ENCODE data around the gene DLX4.

The DLX4 gene, protein sequence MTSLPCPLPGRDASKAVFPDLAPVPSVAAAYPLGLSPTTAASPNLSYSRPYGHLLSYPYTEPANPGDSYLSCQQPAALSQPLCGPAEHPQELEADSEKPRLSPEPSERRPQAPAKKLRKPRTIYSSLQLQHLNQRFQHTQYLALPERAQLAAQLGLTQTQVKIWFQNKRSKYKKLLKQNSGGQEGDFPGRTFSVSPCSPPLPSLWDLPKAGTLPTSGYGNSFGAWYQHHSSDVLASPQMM

DNA sequence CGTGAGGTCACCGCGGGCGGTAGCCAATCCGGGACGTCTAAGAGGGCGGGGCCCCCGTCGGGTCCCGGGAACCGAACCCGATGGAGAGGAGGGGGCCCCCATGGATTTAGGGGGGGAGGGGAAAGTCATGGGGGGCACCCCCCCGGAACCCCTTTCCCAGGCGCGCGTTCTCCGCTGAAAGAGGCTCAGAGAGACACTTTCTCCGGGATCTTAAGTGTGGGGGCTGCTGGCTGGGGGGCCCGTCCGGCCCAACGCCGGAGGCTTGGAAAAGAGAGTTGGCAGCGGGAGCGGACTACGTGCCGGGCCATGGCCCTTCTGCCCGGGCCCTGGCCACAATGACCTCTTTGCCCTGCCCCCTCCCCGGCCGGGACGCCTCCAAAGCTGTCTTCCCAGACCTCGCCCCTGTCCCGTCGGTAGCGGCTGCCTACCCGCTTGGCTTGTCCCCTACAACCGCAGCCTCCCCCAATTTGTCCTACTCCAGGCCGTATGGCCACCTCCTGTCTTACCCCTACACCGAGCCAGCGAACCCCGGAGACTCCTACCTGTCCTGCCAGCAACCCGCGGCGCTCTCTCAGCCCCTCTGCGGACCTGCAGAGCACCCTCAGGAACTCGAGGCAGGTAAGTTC is at the start of gene DLX4:
Gene DLX4, plus strand, starts transcription at position 57 of the 626 bp plus-strand sequence. Its CDS starts 279 bp downstream, at position 336.
- peak; percentile 25 for DNase-seq

GRCh38 chr17:49920030-49920769 is 48.8 kb upstream of the DLX4 start:
- DNase-seq, result no peak

- no peak for DNase-seq
These were observed 46.9 kb upstream of the DLX4 start for GRCh38 chr17:49922095-49922494.

GRCh38 chr17:49924116-49924515 is 44.9 kb upstream of the DLX4 start:
- DNase-seq, result no peak

GRCh38 chr17:49924589-49924988 is 44.4 kb upstream of the DLX4 start:
- no peak for DNase-seq

DNA sequence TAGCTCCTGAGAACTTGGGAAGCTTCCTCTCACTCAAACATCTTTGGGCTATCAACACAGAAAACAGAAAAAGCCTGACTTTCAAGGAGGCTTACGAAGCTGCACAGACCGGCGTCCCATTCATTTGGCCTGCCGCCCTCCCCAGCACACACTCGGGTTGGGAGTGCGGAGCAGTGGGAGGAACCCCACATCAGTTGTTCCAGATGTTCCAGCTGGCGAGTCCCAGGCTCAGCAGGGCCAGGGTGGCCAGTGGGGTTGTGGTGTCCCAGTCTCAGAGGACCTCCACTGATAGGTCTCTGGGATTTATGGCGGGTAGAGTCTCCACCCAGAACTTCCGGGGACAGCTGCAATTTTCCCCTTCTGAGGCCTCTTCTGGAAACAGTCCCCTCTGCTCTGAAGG is 43.1 kb upstream of the DLX4 start:
- DNase-seq, result no peak

DNA sequence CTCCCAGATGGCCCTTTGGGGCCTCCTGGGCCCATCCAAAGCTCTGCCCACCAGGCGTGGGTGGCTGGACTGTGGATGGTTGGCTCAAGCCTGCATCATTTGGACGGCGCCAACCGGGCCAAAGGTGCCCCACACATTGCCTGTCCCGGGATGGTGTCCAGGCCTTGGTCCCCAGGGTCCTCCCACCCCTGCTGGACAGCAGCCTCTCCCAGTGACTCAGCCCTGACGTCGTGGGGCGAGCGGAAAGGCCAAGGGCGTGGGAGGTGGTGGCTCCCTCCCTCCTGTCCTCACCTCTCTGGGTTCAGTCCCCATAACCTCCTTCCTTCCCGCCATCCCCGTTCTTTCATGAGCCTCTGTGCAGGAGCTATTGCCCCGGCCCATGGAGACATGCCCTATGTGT is 42.1 kb upstream of the DLX4 start:
- no peak for DNase-seq

GRCh38 chr17:49928126-49928800 is 40.7 kb upstream of the DLX4 start:
- DNase-seq, result no peak

DNA sequence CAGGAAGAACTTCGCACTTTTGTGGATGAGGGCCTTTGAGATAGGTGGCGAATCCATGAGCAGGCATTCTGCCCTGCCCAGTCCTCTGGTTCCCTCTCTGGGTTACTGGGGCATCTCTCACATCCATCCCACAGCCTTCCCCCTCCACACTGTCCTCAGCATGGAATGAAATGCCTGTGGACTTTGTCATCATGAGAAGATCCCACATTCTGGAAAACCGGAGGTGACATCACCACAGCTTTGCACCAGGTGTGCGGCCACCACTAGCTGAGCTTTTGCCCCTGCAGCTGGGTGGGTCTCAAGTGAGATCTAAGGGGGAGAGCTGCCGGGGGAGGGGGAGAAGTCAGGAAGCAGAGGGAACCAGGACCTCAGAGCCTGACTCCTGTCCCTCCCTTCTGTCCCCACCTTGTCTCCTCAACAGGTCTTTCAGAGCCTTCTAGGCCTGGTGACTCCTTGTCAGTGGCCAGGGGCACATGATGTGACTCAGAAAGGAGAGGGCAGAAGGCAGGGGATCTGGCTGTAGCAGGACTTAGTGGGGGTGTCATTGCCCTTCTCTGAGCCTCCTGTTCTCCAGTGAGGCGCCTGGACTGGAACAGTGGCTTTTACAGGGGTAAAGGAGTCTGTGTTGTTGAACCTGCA is 40.0 kb upstream of the DLX4 start:
- DNase-seq, result no peak

GRCh38 chr17:49930880-49931279 is 38.1 kb upstream of the DLX4 start:
- DNase-seq, result no peak

DNA sequence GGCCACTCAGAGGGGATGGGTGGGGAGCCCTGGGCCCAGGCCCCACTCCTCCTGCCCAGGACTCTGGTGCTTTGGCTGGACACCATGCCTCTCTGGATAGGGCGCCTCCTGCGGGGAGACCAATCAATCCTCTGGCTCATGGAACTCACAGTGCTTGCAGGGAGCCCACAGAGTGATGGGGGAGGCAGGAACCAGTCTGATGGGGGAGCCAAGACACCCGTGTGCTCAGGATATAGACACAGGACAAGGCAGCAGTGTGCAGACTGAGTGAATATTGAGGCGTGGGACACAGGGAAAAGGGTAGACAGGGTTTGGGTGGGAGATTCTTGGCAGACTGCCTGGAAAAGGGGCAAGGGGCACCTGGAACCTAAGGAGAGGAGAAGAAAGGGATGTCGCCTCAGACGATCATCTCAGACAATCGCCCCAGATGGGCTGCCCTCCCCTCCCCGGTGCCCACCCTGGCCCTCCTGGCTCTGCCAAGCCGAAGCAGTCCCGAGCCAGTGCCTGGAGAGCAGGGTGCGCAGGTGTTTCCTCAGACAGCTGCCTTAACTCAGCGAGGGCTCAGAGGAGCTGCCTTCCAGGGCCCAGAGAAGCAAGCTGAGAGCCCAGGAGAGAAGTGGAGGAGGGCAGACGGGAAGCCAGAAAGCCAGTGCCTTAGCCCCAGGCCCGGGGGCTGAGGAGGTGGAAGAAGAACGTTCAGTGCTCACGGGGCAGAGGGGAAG is 37.4 kb upstream of the DLX4 start:
- DNase-seq, result no peak

- no peak for DNase-seq
These were observed 36.8 kb upstream of the DLX4 start for GRCh38 chr17:49932138-49932723.

DNA sequence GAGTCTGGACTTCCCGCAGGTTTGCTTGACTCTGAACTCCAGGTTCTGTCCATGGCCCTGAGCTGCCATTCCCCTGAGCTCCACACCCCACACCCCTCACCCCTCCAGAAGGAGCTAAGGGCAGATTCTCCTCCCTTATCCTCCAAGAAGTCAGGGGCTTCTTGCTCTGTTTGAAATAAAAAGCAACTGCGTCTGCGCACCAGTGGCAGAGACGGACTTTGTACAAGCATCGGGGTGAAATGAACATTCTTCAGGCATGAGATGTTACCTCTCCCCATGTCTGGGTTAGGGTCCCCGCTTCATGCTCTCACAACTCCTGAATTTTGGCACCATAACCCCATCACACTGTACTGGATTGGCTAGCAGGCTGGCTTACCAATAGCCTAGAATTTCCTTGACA is 36.1 kb upstream of the DLX4 start:
- no peak for DNase-seq

GRCh38 chr17:49935526-49936210 is 33.3 kb upstream of the DLX4 start:
- DNase-seq, result no peak

DNA sequence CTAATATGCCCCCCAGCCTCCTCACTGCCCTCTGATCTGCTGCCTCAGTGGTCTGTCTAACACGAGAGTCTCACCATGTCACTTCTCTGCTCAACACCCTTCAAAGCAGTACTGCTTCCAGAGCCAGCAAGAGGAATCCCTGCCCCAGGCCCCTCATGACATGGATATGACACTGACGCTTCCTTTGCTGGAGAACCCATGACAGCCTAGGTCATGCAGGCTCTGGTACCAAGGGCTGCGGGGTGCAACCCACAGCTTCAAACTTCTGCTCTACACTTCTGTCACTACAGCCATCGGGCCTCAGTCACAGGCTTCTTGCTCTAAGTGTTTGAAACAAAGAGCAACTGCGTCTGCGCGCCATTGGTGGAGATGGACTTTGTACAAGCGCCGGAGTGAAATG is 32.6 kb upstream of the DLX4 start:
- no peak for DNase-seq

DNA sequence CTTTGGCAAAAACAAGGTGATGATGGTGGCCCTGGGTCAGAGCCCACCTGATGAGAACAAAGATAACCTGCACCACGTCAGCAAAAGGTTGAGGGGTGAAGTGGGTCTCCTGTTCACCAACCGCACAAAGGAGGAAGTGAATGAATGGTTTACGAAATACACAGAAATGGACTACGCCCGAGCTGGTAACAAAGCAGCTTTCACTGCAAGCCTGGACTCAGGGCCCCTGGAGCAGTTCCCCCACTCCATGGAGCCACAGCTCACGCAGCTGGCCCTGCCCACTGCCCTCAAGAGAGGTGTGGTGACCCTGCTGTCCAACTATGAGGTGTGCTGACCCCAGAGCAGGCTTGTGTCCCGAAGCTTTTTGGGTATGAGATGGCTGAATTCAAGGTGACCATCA is 29.7 kb upstream of the DLX4 start:
- DNase-seq, result no peak

GRCh38 chr17:49941427-49941826 is 27.6 kb upstream of the DLX4 start:
- no peak for DNase-seq

- DNase-seq, result no peak
These were observed 26.0 kb upstream of the DLX4 start for GRCh38 chr17:49942947-49943346.

DNA sequence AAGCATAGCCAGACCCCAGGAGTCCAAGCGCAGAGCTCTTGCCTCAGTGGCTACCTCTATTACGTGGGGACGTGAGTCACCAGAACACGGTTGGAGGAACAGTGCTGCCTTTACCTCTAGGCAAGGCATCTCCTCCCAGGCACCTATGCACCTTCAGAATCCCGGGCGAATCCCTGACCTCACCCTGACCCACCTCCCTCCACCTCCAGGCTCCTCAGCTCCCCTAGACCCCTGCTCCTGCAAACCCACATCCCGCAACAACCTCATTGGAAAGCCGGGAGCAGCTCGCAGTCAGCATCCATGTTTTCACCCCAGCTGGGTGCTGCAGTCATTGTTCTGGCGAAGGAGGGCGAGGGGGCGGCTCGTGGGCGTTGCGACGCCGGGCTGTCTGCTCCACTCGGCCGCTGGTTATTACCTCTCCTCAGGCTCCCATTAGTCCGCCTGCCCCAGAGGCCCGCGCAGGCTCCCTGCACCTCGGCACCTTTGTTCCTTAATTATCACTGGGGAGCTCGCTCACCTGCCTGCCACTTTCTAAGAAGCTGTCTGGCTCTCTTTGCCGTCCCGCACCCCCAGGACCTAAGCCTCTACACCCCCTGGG is 24.6 kb upstream of the DLX4 start:
- DNase-seq, result no peak

DNA sequence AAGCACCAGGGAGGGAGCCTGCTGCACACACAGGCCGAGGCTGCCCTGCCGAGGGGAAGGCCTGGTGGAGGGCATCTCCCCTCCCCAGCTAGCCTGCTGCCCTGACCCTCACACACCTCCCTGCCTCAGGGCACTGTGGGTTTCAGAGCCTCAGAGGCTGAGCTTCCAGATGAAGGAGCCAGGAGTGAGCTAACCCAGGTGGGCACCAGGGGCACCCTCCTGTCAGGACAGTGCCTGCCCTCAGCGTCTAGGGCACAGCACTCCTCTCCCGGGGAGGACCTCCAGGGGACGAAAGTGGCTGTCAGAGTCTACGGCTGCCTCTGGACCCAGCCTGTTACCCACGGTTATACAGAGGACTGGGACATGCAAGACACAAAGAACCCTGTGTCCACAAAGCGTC is 22.8 kb upstream of the DLX4 start:
- no peak for DNase-seq

DNA sequence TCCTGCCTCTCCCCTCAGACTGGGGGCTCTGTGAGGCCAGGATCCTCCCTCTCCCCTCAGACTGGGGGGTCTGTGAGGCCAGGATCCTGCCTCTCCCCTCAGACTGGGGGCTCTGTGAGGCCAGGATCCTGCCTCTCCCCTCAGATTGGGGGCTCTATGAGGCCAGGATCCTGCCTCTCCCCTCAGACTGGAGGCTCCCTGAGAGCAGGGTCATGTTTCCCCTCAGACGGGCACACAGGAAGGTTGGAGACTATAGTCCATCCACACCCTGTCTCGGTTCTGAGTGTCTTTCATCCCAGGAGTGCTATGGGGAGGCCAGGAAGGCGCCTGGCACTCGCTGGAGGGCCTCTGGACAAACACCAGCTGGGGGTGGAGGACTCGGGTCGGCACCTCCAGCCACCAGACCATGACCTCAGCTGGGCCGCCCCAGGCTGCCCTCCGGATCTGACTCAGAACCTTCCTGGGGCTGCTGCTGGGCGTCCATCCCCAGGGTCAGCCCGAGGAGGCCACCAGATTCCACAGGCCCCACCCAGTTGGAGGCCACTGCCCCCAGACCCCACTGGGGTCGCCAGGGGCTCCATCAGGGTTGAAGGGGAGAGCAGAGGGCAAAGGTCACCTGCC is 21.9 kb upstream of the DLX4 start:
- no peak for DNase-seq

All from activated CD4-positive, alpha-beta T cell treated with anti-CD3 and anti-CD28 coated beads for 48 hours (primary cell).